OCI-LY3 (cell line): ENCODE measurements around the gene SIL1.

Experiments used
- H2AFZ ChIP-seq: fragments of 200-600, 300-600 bp; shearing (Covaris generic); 2 replicates; pipeline ENCODE4 v1.6.0; 2014; ENCODE audit warnings: antibody characterized with exemption, low read depth, low read length
- H3K27ac ChIP-seq: fragments of 200-600, 300-600 bp; sonication (generic); 2 replicates; pipeline ENCODE4 v1.5.1; 2014; ENCODE audit warnings: mild to moderate bottlenecking, low read length, moderate library complexity, mixed read lengths
- H3K27me3 ChIP-seq: fragments of 200-600, 300-600 bp; sonication (generic); 2 replicates; pipeline ENCODE4 v1.6.1; 2014; ENCODE audit warnings: low read depth, low read length, mixed read lengths
- H3K36me3 ChIP-seq: fragments of 200-600, 300-600 bp; sonication (generic); replicated peaks from 2 replicates; pipeline ENCODE3; 2014; ENCODE audit warnings: low read depth, low read length, mixed read lengths
- H3K4me1 ChIP-seq: fragments of 300-600, 200-600 bp; sonication (generic); 2 replicates; pipeline ENCODE4 v1.6.1; 2014; ENCODE audit warnings: low read length, mixed read lengths
- H3K4me2 ChIP-seq: fragments of 200-600, 300-600 bp; sonication (generic); 2 replicates; pipeline ENCODE4 v1.6.1; 2014; ENCODE audit warnings: low read length, mixed read lengths
- H3K4me3 ChIP-seq: fragments of 300-600, 200-600 bp; sonication (generic); 2 replicates; pipeline ENCODE4 v1.5.1; 2014; ENCODE audit warnings: antibody characterized with exemption, mild to moderate bottlenecking, low read length, moderate library complexity
- H3K79me2 ChIP-seq: fragments of 300-600, 200-600 bp; shearing (Covaris generic); 2 replicates; pipeline ENCODE4 v1.6.1; 2014; ENCODE audit warnings: mild to moderate bottlenecking, low read length, mixed read lengths
- H3K9ac ChIP-seq: fragments of 300-600, 200-600 bp; shearing (Covaris generic); 2 replicates; pipeline ENCODE4 v1.6.0; 2014; ENCODE audit warnings: mild to moderate bottlenecking, low read length, moderate library complexity
- H3K9me3 ChIP-seq: fragments of 200-600, 300-600 bp; shearing (Covaris generic); 2 replicates; pipeline ENCODE4 v1.6.1; 2014; ENCODE audit warnings: low read length, mixed read lengths; ENCODE audit not compliant: insufficient read depth
- H4K20me1 ChIP-seq: fragments of 200-600, 300-600 bp; sonication (generic); 2 replicates; pipeline ENCODE4 v1.6.1; 2016; ENCODE audit warnings: low read length, mixed read lengths; ENCODE audit not compliant: insufficient read depth
- CTCF ChIP-seq: fragments of 200-600, 300-600 bp; sonication (generic); IDR thresholded peaks from 2 replicates; pipeline ENCODE4 v1.5.1; 2014; ENCODE audit warnings: antibody characterized with exemption, low read length, low read depth
- EZH2phosphoT487 ChIP-seq: fragments of 200-600 bp; shearing (Covaris generic); IDR thresholded peaks from 2 replicates; pipeline ENCODE4 v1.6.1; 2018; ENCODE audit warnings: antibody characterized with exemption, mixed run types, low read depth

Gene SIL1

GRCh38 chr5:138969323-138970002, 228.7 kb downstream of the SIL1 start:
- no peaks in the 10 kb centered on the region for H3K36me3 ChIP-seq
- H3K9me3 ChIP-seq: no peaks in the 10 kb centered on the region
- H3K9ac ChIP-seq: no peak overlapping the region
- H3K4me2 ChIP-seq: no peak overlapping the region
- H3K4me1 ChIP-seq: no peaks in the 10 kb centered on the region
- no peak overlapping the region for H2AFZ ChIP-seq
- TF ChIP-seq EZH2phosphoT487: no peak
- no peak for TF ChIP-seq CTCF
- H3K4me3 ChIP-seq: no peak overlapping the region
- no peaks in the 10 kb centered on the region for H3K27me3 ChIP-seq
- H4K20me1 ChIP-seq: no peaks in the 10 kb centered on the region
- no peak overlapping the region for H3K27ac ChIP-seq
- no peaks in the 10 kb centered on the region for H3K79me2 ChIP-seq

- Histone ChIP-seq H3K4me3 (no peak overlapping the region), H3K36me3 (no peaks in the 10 kb centered on the region), H4K20me1 (no peaks in the 10 kb centered on the region), H3K79me2 (no peaks in the 10 kb centered on the region), H3K27me3 (no peaks in the 10 kb centered on the region), H3K4me2 (no peak overlapping the region), H2AFZ (no peak overlapping the region), H3K4me1 (no peaks in the 10 kb centered on the region), H3K9ac (no peak overlapping the region), H3K27ac (no peak overlapping the region), H3K9me3 (no peaks in the 10 kb centered on the region)
- TF ChIP-seq EZH2phosphoT487: no peak
- no peak for TF ChIP-seq CTCF
Measured at GRCh38 chr5:138968601-138969000, 229.6 kb downstream of the SIL1 start.

- Histone ChIP-seq H3K4me3 (no peak overlapping the region), H3K9me3 (no peaks in the 10 kb centered on the region), H3K9ac (no peak overlapping the region), H4K20me1 (no peaks in the 10 kb centered on the region), H3K4me2 (no peak overlapping the region), H3K36me3 (no peaks in the 10 kb centered on the region), H3K4me1 (no peaks in the 10 kb centered on the region), H3K27ac (no peak overlapping the region), H3K27me3 (no peaks in the 10 kb centered on the region), H2AFZ (no peak overlapping the region), H3K79me2 (no peaks in the 10 kb centered on the region)
- TF ChIP-seq CTCF (no peak), EZH2phosphoT487 (no peak)
Measured at GRCh38 chr5:138967791-138968448, 230.2 kb downstream of the SIL1 start.

GRCh38 chr5:138966236-138966985, 231.8 kb downstream of the SIL1 start:
- Histone ChIP-seq H3K36me3 (no peaks in the 10 kb centered on the region), H3K9me3 (no peaks in the 10 kb centered on the region), H3K79me2 (no peaks in the 10 kb centered on the region), H3K27me3 (no peaks in the 10 kb centered on the region), H4K20me1 (no peaks in the 10 kb centered on the region), H3K4me2 (no peak overlapping the region), H3K9ac (no peak overlapping the region), H2AFZ (no peak overlapping the region), H3K4me3 (no peak overlapping the region), H3K4me1 (no peaks in the 10 kb centered on the region), H3K27ac (no peak overlapping the region)
- no peak for TF ChIP-seq EZH2phosphoT487
- no peak for TF ChIP-seq CTCF
